Gastrocnemius medialis (tissue), 4 donors: ENCODE results near the gene MOB1B. TPM values are rescaled to one million over a fixed set of nuclear protein-coding genes. Genes with fewer than 3 reads are reported as not detected.

Experiments
- ATAC-seq, 2 donors: fragments of 150-250 bp; one replicate each; pipeline ENCODE4 v1.9.1; 2016
- DNase-seq, 2 donors: peaks; one replicate each; pipeline ENCODE4 v3.0.0-alpha.2; 2019
- H3K27ac ChIP-seq, 4 donors: fragments of 200-600 bp; sonication (generic); 1 replicate in 1 of 4; 2 replicates in 3 of 4; pipeline ENCODE4 v1.5.1; 2016 to 2018; ENCODE audit warnings: mild to moderate bottlenecking in 2 of 4, moderate library complexity in 1 of 4
- H3K27me3 ChIP-seq, 3 donors: fragments of 200-600 bp; sonication (generic) in 2 of 3; 1 replicate in 1 of 3; 2 replicates in 2 of 3; pipeline versions ENCODE4 v1.5.1 to v1.6.0; 2016 to 2019; ENCODE audit warnings: mild to moderate bottlenecking in 1 of 3, moderate library complexity in 1 of 3
- H3K36me3 ChIP-seq, 2 donors: fragments of 200-600 bp; sonication (generic) in 1 of 2; one replicate each; pipeline ENCODE4 v1.5.1; 2017 to 2018
- H3K4me1 ChIP-seq, 2 donors: fragments of 200-600 bp; sonication (generic) in 1 of 2; one replicate each; pipeline ENCODE4 v1.5.1; 2016 to 2017; ENCODE audit warnings: mild to moderate bottlenecking in 2 of 2
- H3K4me3 ChIP-seq, 4 donors: fragments of 200-600 bp; sonication (generic) in 3 of 4; 1 replicate in 1 of 4; 2 replicates in 3 of 4; pipeline ENCODE4 v1.5.1; 2016 to 2019; ENCODE audit warnings: mild to moderate bottlenecking in 2 of 4
- H3K9me3 ChIP-seq, 3 donors: fragments of 200-600 bp; sonication (generic) in 2 of 3; 1 replicate in 1 of 3; 2 replicates in 2 of 3; pipeline ENCODE4 v1.5.1; 2016 to 2019
- CTCF ChIP-seq, 5 experiments: fragments of 450-650 bp in 3 of 5; fragments of 200-600 bp in 2 of 5; sonication (generic) in 2 of 5; IDR thresholded peaks in 4 of 5; conservative IDR thresholded peaks in 1 of 5; 1 replicate in 4 of 5; 2 replicates in 1 of 5; pipeline ENCODE4 v1.5.1; 2016 to 2019; ENCODE audit warnings: antibody characterized with exemption in 5 of 5, mild to moderate bottlenecking in 3 of 5, moderate library complexity in 3 of 5
- POLR2A ChIP-seq, 2 donors: fragments of 450-650 bp; IDR thresholded peaks; one replicate each; pipeline ENCODE4 v1.6.1; 2017; ENCODE audit warnings: antibody characterized with exemption in 2 of 2, mild to moderate bottlenecking in 2 of 2, moderate library complexity in 2 of 2
- in situ Hi-C, 4 donors: fragments of 200-750 bp; cut with MboI; loops; one replicate each; pipeline versions ENCODE4 v1.15.0 to v1.8.0; 2017; ENCODE audit warnings: low sequenced_read_pairs in 4 of 4
- intact Hi-C: fragments of 100-400 bp; cut with DNase I; formaldehyde crosslinking; loops from one replicate; pipeline ENCODE4 v1.15.1; 2023; ENCODE audit warnings: low total_unique reads
- total RNA-seq, 4 donors: library from RNA; depleted of rRNA; stranded (reverse); fragments of >200 nt; gene quantifications; one replicate each; pipeline versions ENCODE4 v1.1.0 to v1.2.3, GENCODE V29; 2016

Gene MOB1B
- total RNA-seq, 4 donors from 2014 or later: 6.5 to 17.5 (median 8.4) TPM

- no peak for ATAC-seq
- DNase-seq: no peak
- intact Hi-C loops: no loop called here
- no peak overlapping the region for H3K4me3 ChIP-seq
- in situ Hi-C loops: no loop called here
- no peaks in the 10 kb centered on the region for H3K36me3 ChIP-seq
- peaks cover 0 to 5% of the 10 kb centered on the region in 2 donors for H3K4me1 ChIP-seq
- H3K27me3 ChIP-seq: no peaks in the 10 kb centered on the region
- H3K27ac ChIP-seq: no peak overlapping the region
- H3K9me3 ChIP-seq: no peaks in the 10 kb centered on the region
- TF ChIP-seq CTCF (IDR thresholded peaks at IDR 0.05 in 4 of 5, conservative IDR thresholded peaks at IDR 0.05 in 1 of 5) (no peak), POLR2A (IDR thresholded peaks at IDR 0.05) (no peak)
These were observed 46.6 kb downstream of the MOB1B start for GRCh38 chr4:70948665-70949260.

GRCh38 chr4:70954032-70954431, 51.9 kb downstream of the MOB1B start:
- intact Hi-C loops (no loop called here), in situ Hi-C loops (no loop called here)
- no peak overlapping the region for H3K27ac ChIP-seq
- ATAC-seq: no peak
- H3K9me3 ChIP-seq: no peaks in the 10 kb centered on the region
- TF ChIP-seq POLR2A (IDR thresholded peaks at IDR 0.05) (no peak), CTCF (IDR thresholded peaks at IDR 0.05 in 4 of 5, conservative IDR thresholded peaks at IDR 0.05 in 1 of 5) (no peak)
- no peaks in the 10 kb centered on the region for H3K27me3 ChIP-seq
- H3K36me3 ChIP-seq: peaks cover 0 to under 1% of the 10 kb centered on the region in 2 donors
- H3K4me1 ChIP-seq: no peaks in the 10 kb centered on the region
- H3K4me3 ChIP-seq: no peak overlapping the region
- no peak for DNase-seq

- peaks cover 0 to 19% of the 10 kb centered on the region in 2 donors for H3K36me3 ChIP-seq
- no peak for DNase-seq
- no peaks in the 10 kb centered on the region for H3K4me1 ChIP-seq
- in situ Hi-C loops (no loop called here), intact Hi-C loops (no loop called here)
- H3K27ac ChIP-seq: no peak overlapping the region
- H3K4me3 ChIP-seq: no peak overlapping the region
- no peaks in the 10 kb centered on the region for H3K27me3 ChIP-seq
- H3K9me3 ChIP-seq: no peaks in the 10 kb centered on the region
- ATAC-seq: no peak
- TF ChIP-seq CTCF (IDR thresholded peaks at IDR 0.05 in 4 of 5, conservative IDR thresholded peaks at IDR 0.05 in 1 of 5) (no peak), POLR2A (IDR thresholded peaks at IDR 0.05) (no peak)
These were observed 54.5 kb downstream of the MOB1B start for GRCh38 chr4:70956549-70957210.

GRCh38 chr4:70958681-70959080, 56.5 kb downstream of the MOB1B start:
- TF ChIP-seq CTCF (IDR thresholded peaks at IDR 0.05 in 4 of 5, conservative IDR thresholded peaks at IDR 0.05 in 1 of 5) (no peak), POLR2A (IDR thresholded peaks at IDR 0.05) (no peak)
- Histone ChIP-seq H3K27ac (no peak overlapping the region), H3K4me3 (no peak overlapping the region), H3K4me1 (no peaks in the 10 kb centered on the region), H3K9me3 (no peaks in the 10 kb centered on the region), H3K36me3 (peaks cover 0 to 19% of the 10 kb centered on the region in 2 donors), H3K27me3 (no peaks in the 10 kb centered on the region)
- DNase-seq: no peak
- in situ Hi-C loops (no loop called here), intact Hi-C loops (no loop called here)
- no peak for ATAC-seq
